Adrenal gland (tissue), 5 donors: Measurements from ENCODE around the gene MPI.

Experiments used
- POLR2A ChIP-seq, 2 donors: fragments of 450-650 bp; IDR thresholded peaks; one replicate each; pipeline ENCODE4 v1.6.1; 2017; ENCODE audit warnings: antibody characterized with exemption in 2 of 2, mild to moderate bottlenecking in 2 of 2, moderate library complexity in 1 of 2
- TF ChIP-seq, protein P1 (sequence below), 6 experiments: fragments of 450-650 bp in 4 of 6; fragments of 200-600 bp in 2 of 6; sonication (generic) in 1 of 6; IDR thresholded peaks; 1 replicate in 5 of 6; 2 replicates in 1 of 6; pipeline versions ENCODE4 v1.5.1 to v1.8.0; 2016 to 2021; ENCODE audit warnings: antibody characterized with exemption in 6 of 6, mild to moderate bottlenecking in 2 of 6, moderate library complexity in 1 of 6
- donor health status: DM: no; HTN: no; CAD: no.

DNA sequence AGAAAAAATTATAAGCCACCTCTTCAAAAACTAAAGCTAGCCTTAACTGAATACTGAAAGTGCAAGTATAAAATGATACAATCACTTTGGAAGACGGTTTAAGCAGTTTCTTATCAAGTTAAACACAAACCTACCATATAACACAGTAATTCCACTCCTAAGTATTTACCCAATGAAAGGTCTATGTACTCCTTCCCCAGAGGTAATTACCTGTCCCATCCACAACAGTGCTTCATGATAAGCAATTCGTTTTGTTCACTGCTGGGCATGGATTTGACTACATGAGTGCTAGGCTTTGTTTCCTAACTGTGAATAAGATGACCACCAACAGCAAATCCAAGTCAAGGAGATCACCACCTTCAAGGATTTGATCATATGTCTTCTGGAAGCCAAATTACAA, 43.7 kb downstream of the MPI start:
- TF ChIP-seq, protein P1, sequence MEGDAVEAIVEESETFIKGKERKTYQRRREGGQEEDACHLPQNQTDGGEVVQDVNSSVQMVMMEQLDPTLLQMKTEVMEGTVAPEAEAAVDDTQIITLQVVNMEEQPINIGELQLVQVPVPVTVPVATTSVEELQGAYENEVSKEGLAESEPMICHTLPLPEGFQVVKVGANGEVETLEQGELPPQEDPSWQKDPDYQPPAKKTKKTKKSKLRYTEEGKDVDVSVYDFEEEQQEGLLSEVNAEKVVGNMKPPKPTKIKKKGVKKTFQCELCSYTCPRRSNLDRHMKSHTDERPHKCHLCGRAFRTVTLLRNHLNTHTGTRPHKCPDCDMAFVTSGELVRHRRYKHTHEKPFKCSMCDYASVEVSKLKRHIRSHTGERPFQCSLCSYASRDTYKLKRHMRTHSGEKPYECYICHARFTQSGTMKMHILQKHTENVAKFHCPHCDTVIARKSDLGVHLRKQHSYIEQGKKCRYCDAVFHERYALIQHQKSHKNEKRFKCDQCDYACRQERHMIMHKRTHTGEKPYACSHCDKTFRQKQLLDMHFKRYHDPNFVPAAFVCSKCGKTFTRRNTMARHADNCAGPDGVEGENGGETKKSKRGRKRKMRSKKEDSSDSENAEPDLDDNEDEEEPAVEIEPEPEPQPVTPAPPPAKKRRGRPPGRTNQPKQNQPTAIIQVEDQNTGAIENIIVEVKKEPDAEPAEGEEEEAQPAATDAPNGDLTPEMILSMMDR (IDR thresholded peaks at IDR 0.05) = no peak
- TF ChIP-seq POLR2A (IDR thresholded peaks at IDR 0.05) = no peak
